Endothelial cell of hepatic sinusoid (primary cell): ENCODE data around the gene TCEAL4.
"Not testable (repeated sequence)": the region's sequence is repeated elsewhere in the genome, so short reads cannot be mapped to it uniquely, and the experiment has no call there.

Experiments used
- in situ Hi-C: cut with HindIII; loops from 2 replicates; pipeline ENCODE4 v1.10.0; 2017; ENCODE audit warnings: low sequenced_read_pairs

Gene TCEAL4

DNA sequence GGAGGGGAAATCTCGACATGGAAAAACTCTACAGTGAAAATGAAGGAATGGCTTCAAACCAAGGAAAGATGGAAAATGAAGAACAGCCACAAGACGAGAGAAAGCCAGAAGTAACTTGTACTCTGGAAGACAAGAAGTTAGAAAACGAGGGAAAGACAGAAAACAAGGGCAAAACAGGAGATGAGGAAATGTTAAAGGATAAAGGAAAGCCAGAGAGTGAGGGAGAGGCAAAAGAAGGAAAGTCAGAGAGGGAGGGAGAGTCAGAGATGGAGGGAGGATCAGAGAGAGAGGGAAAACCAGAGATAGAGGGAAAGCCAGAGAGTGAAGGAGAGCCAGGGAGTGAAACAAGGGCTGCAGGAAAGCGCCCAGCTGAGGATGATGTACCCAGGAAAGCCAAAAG is 1.3 kb downstream of the TCEAL4 start:
- in situ Hi-C loops: no loop called here

DNA sequence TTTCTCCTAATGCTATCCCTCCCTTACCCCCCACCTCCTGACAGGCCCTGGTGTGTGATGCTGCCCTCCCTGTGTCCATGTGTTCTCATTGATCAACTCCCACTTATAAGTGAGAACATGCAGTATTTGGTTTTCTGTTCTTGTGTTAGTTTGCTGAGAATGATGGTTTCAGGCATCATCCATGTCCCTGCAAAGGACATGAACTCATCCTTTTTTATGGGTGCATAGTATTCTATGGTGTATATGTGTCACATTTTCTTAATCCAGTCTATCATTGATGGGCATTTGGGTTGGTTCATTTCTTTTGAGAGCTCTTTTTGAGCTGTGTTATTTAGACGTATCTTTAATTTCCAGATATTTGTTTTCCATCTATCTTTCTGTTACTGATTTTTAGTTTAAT is 7.0 kb downstream of the TCEAL4 start:
- in situ Hi-C loops: not testable (repeated sequence)

DNA sequence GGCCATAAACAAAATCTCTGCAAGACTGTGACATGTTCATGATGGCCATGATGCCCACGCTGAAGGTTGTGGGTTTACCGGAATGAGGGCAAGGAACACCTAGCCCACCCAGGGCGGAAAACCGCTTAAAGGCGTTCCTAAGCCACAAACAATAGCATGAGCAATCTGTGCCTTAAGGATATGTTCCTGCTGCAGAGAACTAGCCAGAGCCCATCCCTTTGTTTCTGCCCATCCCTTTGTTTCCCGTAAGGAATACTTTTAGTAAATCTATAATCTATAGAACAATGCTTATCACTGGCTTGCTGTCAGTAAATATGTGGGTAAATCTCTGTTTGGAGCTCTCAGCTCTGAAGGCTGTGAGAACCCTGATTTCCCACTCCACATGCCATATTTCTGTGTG is 9.9 kb downstream of the TCEAL4 start:
- in situ Hi-C loops: not testable (repeated sequence)

DNA sequence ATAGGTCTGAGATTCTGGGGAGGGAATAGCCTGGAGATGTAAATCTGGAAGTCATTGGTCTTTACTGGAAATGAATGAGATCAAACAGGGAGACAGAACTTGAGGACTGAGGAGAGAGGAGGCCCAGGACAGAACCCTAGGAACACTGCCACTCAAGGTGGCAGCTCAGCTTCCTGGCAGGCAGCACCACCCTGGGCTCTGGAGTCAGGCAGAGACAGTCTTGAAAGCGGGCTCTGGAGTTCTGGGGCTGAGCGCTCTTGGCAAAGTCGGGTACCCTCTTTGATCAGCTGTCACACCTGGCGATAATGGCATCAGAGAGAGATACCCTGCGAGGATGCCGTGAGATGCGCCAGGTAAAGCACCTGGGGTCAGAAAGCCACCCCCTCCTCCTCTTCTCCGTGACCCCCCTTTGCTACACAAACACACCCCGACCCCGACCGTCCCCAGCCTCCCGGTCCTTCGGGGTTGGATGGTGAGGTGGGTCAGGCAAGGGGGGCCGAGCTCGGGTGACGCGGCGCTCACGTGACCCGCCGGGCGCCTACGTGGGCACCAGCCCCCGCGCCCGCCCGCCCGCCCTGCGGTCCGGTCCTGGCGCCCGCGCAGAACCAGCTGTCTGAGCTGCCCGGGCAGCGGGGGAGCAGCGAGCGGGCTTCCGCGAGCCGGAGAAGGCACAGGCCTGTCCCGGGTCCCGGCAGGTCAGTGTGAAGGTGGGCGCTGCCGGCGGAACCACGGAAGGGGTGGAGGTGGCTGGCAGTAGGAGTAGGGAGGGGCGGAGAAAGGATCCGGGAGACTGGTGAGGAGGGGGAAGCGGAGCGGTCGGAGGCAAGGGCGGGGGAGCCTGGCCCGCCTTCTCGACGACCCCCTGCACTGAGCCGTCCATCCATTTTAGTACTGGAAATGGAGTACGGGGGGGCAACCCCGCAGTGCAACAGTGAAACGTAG is 22.3 kb downstream of the TCEAL4 start, which contains the start of gene TCEAL3:
TSS of gene TCEAL3 (plus strand) at position 600 of the 942 bp plus-strand sequence. CDS start 1,102 bp downstream, outside the sequence.
- in situ Hi-C loops: no loop called here

DNA sequence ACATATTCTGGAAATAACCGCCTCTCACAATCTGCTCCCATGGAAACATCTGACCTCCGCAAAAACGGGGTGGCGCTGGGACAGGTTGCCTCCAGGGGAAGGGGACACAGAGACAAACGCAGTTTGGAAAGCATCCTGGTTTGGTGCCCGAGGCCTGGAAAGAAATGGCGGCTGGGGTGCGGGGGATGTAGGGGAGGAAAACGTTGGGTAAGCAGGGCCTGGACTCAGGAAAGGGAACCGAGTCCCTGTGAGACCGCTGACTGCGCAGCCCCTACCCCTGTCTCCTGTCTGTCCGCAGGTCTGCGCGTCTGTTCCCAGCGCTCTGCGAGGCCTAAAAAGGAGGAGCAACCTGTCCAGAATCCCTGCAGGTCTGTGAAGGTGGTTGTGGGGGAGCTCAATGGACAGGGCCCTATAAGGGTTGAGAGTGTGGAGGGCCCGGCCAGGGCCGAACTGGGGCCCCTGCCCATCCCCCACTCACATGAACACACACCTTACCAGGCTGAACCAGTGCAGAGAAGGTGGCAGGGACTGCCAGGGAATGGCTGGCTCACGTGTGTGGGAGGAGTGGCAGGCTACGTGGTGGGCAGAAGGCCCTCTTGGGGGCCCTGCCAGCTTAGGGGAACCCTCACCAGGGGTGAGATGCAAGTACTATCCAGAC is 23.1 kb downstream of the TCEAL4 start:
- in situ Hi-C loops: no loop called here

DNA sequence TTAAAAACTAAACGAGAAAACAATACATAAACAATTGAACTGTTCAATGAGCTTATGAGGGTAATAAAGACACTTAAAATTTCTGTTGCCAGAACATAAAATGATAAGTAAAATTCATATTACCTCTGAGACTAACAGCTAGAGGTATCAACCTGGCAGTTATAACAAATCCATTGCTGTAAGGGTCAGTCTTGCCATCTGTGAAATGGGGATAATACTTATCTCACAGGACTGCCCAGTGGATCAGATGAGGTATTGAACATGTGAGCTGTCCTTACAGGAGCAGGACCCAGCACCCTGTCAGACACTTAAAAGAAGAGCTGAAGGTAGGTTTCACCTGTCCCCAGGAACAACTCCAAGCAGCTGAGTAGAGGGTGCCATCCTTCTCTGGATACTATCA is 25.0 kb downstream of the TCEAL4 start:
- in situ Hi-C loops: no loop called here

DNA sequence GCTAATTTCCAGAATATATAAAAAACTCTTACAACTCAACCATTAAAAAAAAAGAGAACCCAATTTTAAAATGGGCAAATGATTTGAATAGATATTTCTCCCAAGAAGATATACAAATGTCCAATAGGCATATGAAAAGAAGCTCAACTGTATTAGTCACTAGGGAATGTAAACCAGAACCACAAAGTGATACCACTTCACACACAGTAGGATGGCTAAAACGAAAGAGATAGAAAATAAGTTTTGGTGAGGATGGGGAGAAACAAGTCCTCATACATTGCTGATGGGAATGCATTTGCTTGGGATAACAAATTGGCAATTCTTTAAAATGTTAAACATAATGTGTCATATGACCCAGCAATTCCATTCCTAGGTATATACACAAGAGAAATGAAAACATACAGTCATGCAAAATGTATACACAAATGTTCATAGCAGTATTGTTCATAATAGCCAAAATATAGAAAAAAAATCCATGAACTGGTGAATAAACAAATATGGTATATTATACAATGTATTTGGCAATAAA is 28.1 kb downstream of the TCEAL4 start:
- in situ Hi-C loops: no loop called here

DNA sequence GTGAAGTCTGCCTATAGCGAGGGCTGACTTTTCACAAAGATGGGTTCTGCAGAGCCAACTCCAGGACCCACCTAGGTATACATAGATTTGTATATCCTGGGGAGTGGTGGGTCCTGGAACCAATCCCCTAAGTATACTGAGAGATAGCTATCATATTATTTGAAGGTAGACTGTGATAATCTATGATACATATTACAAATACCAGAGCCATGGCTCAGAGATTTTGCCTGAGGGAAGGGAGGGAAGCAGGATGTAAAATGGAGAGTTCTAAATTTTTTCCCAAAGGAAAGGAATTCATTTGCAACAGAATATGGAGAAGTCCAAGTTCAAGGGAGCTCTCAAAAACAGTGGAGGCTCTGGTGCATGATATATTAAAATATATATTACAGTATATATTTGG is 29.7 kb downstream of the TCEAL4 start:
- in situ Hi-C loops: no loop called here

DNA sequence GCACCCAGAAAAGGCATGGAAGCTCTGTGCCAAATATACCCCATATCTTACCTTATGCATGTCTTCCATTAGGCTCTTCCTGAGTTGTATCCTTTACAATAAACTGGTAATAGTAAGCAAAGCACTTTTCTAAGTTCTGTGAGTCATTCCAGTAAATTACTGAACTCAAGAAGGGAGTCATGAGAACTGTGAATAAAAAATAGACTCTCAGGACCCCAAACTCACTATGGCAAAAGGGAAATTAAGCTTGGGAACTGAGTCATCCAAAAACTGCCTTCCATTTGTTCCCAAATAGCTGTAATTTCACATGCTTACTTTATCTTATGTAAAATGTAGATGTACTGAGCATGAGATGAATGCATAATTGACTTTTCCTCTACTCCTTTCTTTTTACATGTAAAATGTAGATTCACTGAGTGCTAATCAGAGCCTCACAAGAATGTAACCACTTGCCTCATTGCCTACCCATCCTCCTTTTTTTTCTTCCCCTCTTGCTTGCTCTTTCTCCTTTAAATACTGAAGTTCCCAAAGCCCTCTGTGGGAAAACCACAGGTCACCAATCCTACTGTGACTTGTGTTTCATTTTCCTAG is 30.6 kb downstream of the TCEAL4 start:
- in situ Hi-C loops: no loop called here

DNA sequence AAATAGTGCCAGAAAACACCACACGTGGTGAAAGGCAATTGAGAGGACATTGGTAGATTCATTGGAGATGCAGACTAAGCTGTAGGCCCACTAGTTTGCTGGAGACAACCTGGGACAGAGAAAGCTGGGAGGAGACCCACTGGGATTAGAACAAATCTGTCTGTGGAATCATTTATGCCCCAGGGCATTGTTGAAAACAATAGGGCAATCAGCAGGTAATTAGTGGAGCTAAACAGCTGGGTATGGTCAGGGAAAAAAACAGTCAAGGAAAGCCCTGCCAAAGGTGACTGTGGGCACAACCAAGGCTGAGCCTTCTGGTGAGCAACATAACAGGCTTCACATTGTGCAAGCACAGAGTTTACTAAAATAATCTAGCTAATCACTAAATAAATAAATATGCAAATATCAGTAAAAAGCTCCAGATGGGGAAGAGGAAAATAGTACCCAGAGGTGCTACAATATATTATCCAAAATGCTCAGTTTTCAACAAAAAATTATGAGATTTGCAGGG is 31.4 kb downstream of the TCEAL4 start:
- in situ Hi-C loops: no loop called here

DNA sequence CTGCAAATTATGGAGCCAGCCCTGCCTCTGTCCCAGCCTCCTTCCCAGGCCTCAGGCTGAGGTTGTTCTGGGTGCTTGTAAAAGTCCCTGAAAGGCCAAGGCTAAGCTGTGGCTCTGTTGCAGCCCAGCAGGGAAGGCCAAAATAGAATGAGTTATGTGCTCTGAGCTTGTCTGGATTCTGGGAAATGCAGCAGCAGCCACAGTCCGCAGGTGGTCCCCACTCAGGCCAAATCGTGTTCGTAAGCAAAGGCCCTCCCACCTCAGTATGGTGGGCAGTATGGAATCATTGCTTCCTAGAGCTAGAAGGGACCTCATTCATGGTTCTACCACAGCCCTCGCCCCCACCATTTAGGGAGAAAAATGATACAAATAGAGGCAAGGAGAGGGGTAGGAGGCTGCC is 38.8 kb downstream of the TCEAL4 start:
- in situ Hi-C loops: no loop called here

DNA sequence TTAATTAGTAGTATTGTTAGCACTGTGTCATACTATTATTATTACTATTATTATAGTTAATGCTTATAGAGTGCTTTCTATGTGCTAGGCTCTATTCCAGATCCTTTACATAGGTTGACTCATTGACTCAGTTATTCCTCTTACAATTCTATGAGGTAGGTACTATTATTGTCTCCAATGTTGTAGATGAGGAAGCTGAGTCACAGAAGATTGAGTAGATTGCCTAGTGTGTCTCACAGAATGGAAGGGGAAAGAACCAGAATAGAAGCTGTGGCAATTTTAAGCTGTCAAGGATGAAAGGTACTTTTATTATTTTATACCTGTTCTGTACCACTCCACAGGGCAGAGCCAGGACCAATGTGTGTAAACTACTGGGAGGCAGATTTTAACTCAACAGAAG is 41.5 kb downstream of the TCEAL4 start:
- in situ Hi-C loops: no loop called here

DNA sequence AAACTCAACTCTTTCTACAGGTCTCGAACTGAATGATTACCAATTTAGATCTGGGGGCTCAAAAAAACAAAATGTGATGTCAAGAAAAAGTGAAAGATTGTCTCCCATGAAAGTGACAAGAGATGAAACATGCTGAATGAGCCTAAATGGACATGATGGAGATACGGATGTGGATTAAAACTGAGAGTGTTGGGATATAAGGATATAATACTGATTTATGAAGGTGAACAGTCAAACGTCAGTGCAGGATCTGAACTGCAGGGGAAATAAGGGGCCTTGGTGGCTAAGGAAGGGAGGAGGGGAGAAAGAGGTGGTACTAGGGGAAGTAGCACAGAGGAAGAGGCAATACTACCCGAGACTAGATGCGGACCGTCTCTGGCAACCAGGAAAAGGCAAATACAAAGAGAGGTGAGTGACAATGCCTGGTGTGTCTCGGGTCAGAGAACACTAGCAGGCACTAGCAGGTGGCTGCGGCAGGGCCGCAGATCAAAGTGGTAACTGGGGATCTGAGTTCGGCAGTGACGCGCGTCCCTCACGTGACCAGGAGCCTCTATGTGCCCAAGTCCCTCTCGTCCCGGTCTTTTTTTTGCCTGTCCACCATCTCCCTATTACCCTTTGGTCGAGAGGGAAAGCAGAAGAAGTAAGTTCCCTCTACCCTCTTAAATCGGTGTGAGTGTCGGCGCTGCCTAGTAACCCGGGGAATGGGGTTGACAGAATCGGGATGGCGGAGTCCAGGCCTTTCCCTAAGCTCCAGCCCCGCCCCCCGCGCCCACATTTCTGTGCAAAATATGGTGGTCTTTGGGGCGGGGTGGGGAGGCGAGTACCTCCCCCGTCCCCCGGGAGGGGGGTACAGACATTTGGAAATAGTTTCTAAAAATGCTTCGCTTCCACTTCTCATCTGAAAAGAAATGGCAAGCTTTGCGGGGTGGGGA is 43.3 kb downstream of the TCEAL4 start, which contains the start of gene TCEAL1:
TSS of gene TCEAL1 (plus strand) at position 590 of the 932 bp plus-strand sequence. CDS start 942 bp downstream, outside the sequence.
- in situ Hi-C loops: no loop called here

DNA sequence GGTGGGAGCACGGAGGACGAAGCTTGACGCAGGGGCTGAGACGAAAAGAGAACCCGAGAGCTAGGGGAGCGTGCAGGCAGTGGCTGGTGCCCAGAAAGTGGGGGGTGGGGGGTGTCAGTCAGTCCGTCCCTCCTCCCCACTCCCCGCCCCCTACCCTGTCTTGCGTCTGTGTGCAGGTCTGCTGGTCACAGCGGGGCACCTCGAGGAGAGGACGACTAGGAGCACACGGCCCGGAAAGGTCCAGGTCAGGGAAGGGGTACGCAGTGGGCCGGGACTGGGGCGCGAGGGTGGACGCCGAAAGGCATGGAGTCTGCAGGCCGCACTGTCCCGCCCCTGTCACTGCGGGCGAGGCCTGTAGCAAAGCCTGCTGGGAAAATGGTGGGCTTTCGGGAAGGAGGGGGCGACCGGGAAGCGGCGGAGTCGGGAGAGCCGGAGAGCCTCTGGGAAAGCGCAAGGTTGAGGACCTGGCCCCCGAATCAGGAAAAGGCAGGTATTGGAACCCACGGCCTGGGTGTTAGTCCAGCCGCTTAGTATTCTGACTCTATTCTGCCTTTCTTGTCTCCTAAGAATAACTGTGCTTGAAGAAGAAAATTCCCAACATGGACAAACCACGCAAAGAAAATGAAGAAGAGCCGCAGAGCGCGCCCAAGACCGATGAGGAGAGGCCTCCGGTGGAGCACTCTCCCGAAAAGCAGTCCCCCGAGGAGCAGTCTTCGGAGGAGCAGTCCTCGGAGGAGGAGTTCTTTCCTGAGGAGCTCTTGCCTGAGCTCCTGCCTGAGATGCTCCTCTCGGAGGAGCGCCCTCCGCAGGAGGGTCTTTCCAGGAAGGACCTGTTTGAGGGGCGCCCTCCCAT is 44.2 kb downstream of the TCEAL4 start:
- in situ Hi-C loops: no loop called here

DNA sequence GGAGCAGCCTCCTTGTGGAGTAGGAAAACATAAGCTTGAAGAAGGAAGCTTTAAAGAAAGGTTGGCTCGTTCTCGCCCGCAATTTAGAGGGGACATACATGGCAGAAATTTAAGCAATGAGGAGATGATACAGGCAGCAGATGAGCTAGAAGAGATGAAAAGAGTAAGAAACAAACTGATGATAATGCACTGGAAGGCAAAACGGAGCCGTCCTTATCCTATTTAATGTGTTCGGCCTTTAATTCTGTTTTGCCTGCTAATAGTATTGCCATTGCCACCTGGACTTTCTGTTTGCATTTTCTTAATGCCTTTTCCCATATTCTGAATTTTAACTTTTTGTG is 44.8 kb downstream of the TCEAL4 start:
- in situ Hi-C loops: no loop called here

DNA sequence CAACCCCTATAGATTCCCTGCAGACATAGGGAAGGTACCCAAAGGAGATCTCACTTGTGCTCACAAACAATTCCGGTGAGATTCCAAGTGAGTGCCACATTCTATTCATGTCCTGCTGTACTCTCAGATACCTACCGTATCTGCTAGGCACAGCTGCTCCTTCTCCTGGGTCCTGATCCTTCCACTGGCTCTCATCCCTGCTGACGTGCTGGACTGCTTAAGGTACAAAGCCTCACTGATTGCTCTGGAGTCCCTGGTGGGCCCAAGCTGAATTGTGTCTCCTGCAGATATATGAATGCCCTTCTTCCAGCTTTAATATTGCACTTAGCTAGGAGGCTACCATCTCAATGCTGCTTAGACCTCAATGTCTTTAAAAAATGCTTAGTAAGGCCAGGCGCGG is 45.8 kb downstream of the TCEAL4 start:
- in situ Hi-C loops: no loop called here

DNA sequence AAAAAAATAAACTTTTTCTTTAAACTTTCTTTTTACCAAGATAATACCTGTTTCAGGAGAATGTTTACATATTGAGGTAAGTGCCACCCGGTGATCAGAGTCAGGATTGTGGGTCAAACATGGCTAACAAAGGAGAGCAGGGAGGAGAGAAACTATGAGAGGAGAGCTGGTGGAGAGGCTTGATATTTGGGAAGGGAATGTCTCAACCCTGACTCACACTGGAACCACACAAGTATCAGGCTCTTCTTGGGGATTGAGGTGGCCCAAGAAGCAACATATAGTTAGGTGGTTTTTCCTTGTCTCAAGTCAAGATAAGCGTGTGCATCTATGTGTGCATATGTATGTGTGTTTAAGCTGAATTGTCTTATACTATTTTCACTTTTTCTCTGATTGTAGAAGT is 50.1 kb downstream of the TCEAL4 start:
- in situ Hi-C loops: no loop called here
